Stomach (tissue), 4 donors: ENCODE measurements around the gene FAM227B.

Experiments
- CTCF ChIP-seq, 7 experiments: fragments of 450-650 bp in 4 of 7; fragments of 200-600 bp in 3 of 7; sonication (generic) in 3 of 7; IDR thresholded peaks; one replicate each; pipeline ENCODE4 v1.5.1; 2016 to 2019; ENCODE audit warnings: antibody characterized with exemption in 7 of 7, control low read depth in 2 of 7, mild to moderate bottlenecking in 1 of 7
- EP300 ChIP-seq: sonication (generic); formaldehyde crosslinking; IDR thresholded peaks from one replicate; pipeline ENCODE4 v1.6.1; 2017; ENCODE audit warnings: antibody characterized with exemption
- POLR2A ChIP-seq, 4 donors: fragments of 450-650 bp; IDR thresholded peaks; one replicate each; pipeline ENCODE4 v1.6.1; 2016; ENCODE audit warnings: antibody characterized with exemption in 4 of 4, control low read depth in 2 of 4, mild to moderate bottlenecking in 1 of 4, moderate library complexity in 1 of 4
- POLR2AphosphoS5 ChIP-seq, 3 donors: sonication (generic); formaldehyde crosslinking; IDR thresholded peaks; one replicate each; pipeline ENCODE4 v1.6.1; 2016; ENCODE audit warnings: antibody characterized with exemption in 3 of 3

- TF ChIP-seq EP300 (no peak), POLR2AphosphoS5 (IDR thresholded peaks at IDR 0.05) (no peak), CTCF (IDR thresholded peaks at IDR 0.05) (no peak), POLR2A (IDR thresholded peaks at IDR 0.05) (no peak)
Observed at GRCh38 chr15:49387471-49387870, 233.1 kb downstream of the FAM227B start.
